Measurements from ENCODE around the gene MYL3.
A peak's percentile ranks its signal among the peaks of the same experiment; 100 is the strongest.
"Not testable (repeated sequence)": the region's sequence is repeated elsewhere in the genome, so short reads cannot be mapped to it uniquely, and the experiment has no call there.

Gene MYL3

DNA sequence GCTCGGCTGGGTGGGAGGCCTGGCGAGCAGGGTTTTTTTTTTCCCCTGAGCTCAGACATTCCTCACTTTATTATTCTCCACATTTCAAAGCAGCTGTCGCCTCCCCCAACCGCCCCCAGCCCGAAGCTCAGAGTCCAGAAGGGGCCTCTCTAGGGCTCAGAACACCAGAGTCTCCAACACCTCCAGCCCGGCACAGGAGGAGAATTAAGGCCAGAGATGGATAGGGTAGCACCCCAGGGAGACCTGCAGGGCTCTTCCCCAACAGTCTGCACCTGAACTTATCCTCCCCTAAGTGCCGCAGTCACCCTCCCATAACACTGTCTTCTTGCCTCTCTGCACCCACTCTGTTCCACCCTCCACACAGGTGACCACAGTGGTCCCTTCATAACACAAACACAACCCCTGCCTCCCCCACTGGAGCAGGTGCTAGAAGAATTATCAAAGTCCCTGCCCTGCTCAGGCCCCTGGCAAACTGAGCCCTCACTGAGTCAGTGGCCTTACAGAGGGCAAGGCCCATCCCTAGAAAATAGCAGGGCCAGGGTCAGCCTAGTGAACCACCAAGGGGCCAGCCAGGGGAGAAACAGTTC is 14.1 kb downstream of the MYL3 start:
- DNase-seq, result no peak

DNA sequence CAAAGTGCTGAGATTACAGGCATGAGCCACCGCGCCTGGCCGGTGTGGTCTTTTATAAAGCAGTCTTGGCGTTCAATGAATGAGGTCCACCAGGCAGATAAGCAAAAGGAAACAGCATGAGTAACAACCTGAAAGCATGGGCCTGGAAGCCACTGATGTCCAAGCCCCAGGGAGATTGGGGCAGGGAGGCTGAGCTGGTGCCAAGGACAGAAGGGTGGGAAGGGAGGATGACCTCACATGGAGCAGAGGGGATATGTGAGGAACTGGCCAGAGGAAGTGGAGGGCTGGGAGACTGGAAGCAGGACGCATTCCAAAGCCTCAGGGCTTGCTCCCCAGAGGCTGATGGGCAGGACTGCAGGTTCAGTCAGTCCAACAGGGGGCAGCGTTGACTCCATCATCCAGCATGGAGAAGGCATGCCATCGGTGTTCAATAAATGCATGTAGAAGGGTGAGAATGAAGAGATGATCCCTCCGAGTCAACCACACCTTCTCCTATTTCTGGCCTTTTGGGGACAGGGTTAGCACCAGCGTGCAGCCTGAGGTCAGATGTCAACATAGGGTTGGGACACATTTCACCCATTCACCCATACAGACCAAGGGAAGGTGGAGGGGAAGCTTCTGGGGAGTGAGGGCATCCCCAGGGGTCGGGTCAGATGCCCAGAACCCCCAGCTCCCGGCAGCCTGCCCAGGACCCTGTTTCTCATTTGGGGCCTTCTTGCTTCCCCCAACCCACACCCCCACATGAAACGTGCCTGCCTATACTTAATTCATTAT is 14.8 kb downstream of the MYL3 start:
- DNase-seq, result peak; percentile 3

DNA sequence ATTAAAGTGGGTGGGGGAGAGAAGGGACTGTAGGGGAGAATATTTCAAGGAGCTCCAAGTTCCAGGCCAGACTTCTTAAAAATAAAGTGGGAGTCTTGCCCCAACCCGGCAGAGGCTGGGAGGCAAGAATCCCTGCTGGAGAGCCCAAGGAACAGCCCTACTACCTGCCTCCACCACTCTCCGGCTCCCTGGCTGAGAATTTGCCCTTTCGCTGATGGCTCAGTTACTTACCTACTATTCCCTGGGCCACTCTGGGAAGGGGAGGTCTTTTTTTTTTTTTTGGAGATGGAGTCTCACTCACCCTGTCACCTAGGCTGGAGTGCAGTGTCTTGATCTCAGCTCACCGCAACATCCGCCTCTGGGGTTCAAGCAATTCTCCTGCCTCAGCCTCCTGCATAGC is 15.5 kb downstream of the MYL3 start:
- no peak for DNase-seq

DNA sequence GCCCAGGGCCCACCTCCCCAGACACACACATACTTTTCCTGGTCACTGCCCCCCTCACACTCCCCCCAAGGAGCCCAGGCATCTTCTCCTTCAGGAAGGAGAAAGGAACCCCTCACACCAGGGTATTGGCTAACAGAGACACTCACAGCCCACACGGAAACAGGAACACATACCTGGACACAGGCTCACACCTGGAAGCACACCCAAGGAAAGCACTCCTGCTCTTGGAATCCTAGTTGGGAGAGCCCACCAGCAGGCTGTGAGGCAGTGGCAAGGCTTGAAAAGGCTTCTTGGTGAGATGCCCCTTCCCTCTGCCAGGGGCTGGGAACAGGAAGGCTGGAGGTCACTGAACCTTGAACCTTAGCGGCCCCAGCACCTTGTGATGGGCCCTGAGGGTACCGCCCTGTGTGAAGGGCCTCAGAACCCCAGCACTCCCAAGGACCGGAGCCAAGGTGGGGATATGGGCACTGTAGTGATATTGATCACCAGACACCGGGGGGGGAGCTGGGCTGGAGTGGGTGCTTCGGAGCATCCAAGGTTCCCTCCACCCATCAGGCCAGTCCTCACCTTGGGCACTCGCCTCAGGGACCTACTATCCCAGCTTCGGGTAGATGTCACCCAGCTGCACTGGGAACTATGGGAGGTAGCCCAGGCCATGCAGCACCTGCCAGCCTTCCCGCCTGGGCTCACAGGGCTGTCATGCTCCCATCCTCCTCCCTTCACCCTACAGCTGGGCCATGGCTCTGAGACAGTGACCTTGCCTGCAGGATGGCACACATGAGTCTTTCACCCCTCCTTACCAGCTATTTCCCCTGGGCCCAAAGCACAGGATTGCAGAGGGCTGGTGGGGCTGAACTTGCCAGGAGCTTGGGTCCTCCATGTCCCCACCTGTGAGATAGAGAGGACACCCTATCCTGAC is 16.4 kb downstream of the MYL3 start:
- no peak for DNase-seq

DNA sequence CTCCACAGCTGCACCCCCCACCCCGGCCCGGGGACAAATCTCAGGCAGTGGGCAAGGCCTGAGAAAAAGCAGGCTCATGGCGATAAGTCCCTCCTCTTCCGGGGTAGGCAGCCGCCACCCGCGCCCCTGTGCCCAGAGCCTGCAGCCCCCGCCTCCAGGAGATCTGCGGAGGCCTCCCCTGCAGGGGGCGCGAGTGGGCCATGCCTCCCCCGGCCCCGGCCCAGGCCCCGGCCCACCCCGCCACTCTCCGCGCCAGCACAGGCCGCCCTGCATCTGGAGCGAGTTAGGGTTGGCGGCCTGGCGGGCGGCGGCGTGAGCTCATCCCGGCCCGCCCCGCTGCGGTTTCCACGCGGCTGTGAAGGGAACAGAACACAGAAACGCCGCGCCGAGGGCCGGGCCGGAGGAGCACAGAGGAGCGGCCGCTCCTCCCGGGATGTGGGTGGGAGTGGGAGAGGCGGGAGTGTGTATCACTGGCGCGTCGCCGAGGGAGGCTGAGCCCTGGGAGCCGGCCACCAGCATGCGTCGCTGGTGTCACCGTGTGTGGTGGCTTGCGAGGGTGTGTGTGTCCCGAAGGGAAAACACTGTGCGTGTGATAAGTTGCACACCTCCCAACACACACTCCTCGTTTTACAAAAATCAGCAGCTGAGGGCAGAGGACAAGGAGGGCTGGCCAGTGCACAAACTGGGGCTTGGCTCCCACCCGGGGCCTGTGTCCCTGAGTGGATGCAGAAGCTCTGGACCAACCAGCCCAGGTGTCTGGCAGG is 17.2 kb downstream of the MYL3 start:
- DNase-seq, result peak; percentile 4

DNA sequence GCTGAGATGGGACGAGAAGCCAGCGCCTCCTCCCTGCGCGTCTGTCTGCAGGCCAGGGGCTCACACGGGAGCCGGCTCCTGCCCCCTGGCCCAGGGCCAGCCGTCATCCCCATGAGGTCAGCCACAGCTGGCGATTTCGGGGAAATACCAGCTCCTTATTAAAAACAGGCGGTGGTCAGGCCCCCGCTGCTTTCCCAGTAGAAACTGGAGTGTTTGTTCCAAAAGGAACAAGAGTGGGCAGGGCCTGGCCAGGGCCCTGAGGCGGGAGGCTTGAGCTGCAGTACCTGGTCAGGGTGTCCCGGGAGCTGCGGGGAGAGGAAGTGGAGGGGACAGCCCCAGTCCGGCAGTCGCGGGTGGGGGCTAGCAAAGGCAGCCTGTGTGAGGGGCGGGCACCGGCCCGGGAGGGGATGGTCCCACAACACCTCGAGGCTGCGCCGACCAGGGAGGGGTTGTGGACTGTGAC is 17.8 kb downstream of the MYL3 start:
- peak; percentile 4 for DNase-seq

DNA sequence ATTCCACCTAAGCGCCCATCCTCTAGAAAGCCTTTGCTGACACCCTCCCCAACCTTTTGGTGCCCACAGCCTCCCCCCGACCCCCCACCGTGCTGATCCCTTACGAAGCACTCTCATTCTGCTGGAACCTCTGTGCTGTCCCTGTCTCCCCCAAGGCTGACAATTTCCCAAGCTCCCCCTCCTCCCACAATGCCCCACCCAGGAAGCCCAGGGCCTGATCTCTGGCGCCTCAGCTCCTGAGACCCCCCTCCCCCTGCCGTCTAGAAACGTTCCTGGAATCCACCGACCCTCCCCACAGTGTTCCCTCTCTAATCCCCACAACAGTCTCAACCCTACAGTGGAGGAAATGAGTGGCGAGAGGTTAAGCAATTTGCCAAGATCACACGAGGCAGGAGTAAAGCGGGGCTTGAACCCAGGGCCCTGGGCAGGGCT is 18.3 kb downstream of the MYL3 start:
- DNase-seq, result no peak

DNA sequence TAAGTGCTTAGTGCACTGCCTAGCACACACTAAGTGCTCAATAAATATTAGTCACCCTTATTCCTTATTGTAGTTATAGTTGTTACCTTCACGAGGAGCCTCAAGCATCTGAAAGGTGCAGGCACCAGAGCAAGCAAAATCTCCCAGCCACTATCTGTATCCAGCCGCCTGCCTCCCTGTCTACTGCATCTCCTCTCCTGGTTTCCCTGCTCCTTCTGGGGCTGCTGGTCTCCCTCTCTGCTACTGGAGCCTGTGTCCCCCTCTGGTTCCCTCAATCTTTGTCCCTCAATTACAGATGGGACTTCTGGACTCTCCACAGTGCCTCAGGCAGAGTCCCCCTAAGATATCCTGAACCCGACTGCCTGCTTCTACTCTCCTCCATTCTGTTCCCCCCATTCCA is 18.8 kb downstream of the MYL3 start:
- no peak for DNase-seq

DNA sequence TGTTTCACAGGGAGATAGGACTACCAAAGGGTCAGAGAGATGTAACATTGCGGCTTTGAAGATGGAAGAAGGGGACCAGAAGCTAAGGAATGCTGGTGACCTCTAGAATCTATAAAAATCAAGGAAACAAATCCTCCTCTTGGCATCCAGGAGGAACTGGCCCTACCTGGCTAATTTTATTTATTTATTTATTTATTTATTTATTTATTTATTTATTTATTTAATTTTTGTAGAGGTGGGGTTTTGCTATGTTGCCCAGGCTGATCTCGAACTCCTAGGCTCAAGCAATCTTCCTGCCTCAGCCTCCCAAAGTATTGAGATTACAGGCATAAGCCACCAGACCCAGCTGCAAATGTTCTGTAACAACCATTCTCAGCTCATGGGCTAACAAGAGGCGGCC is 19.7 kb downstream of the MYL3 start:
- DNase-seq, result no peak

DNA sequence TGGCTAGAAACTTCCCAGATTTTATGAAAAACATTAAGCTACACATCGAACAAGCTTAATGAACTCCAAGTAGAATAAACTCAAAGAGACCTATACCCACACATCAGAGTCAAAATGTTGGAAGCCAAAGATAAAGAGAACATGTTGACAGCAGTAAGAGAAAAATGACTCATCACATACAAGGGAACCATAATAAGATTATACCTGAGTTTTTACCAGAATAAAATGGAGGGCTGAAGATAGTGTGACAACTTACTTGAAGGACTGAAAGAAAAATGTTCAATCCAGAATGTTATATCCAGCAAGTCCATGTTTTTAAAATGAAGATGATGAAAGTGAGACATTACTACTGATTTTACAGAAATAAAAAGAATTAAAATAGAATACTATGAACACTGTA is 22.8 kb downstream of the MYL3 start:
- no peak for DNase-seq

DNA sequence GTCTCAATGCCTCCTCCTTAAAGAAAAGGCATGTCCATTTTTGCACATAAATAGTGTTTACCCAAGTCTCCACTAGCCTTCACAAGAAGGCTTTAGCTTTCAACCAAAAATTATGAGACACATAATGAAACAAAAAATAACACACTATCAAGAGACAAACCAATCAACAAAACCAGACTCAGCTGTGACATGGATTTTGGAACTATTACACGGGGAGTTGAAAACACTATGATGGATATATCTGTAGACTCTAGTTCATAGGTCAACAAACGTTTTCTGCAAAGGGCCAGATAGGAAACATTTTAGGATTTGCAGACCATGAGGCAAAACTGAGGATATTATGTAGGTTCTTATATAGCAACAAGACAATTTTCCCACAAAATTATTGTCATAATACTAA is 24.9 kb downstream of the MYL3 start:
- DNase-seq, result no peak

DNA sequence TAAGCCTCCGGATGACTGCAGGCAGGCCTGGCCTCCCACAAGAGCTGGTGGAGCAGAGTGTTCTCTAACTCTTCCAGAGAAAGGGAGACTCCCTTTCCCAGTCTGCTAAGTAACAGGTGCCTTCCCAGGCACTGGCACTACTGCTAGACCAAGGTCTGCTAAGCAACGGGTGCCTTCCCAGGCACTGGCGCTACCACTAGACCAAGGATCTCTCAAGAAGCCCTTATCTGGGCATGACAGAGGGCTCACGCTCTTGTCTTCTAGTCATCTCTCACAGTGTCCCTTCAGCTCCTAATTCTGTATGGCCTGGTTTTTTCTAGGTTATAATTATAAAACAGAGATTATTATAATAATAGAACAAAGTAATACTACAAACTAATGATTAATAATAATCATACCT is 27.8 kb downstream of the MYL3 start:
- no peak for DNase-seq

DNA sequence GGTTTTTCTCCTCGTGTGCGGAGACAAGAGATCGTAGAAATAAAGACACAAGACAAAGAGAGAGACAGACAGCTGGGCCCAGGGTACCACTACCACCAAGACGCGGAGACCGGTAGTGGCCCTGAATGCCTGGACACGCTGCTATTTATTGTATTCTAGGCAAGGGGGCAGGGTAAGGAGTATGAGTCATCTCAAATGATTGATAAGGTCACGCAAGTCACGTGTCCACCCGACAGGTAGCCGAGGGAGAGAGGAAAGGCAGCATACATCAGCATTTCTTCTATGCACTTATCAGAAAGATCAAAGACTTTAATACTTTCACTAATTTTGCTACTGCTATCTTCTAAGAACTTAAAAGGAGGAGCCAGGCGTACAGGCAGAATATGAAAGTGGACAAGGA is 28.2 kb downstream of the MYL3 start:
- DNase-seq, result no peak

DNA sequence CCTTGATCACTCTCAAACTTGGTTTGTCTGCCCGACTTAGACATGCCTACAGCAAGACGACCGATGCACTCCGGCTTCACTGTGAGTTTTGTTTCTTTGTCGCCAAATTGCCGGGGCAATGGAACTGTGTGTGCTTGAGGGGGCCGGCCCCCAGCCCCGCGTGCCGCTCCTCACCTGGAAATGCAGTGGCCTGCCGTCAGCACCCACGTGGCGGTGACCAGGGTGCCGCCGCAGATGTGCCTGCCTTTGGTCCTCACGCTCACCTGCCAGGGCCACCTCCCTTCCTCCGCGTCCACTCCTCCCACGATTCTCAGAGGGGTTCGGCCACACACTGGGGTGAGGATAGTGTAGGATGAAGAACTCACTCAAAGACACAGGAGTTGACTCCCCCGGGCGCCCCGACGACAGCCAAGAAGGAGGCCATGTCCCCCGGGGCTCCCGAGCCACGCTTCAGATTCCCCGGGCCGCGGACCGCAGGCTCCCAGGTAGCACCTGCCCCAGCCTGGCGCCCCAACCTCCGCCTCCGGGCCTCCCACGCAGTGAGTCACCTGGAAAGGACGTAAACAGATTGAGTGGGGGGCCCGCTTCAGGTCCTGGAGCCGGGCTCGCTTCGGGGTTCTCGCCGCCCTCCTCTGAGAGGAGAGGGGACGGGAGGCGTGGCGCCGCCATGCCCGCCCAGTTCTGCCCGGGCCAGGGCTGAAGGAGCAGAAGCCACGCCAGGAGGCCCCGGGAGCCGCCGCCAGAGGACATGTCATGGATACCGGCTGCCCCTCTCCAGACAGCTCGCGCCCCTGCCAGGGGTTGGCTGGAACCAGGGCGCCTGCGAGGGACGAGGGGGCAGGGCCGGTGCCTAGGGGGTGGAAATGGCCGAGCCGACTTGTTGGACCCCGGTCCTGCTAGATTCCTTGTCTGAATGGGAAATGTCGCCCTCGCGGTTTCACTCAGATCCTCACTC is 29.6 kb downstream of the MYL3 start:
- no peak for DNase-seq

DNA sequence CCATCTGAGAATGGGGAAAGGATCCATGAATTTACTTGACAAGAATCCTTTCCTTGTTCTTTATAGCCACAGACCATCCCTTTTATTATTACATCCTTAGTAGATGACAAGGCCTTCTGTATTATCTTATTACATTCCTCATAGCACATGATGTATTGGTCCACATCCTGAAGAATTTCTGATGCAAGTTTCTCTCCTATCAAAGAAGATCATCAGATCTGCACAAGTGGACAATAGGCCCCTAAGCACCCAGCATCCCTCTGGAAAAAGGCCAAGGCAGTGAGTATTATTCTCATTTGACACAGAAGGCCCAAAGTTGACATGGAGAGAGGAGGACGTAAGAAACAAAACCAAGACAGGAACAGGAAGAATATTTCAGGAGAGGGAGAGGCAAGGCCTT is 31.4 kb downstream of the MYL3 start:
- DNase-seq, result no peak

DNA sequence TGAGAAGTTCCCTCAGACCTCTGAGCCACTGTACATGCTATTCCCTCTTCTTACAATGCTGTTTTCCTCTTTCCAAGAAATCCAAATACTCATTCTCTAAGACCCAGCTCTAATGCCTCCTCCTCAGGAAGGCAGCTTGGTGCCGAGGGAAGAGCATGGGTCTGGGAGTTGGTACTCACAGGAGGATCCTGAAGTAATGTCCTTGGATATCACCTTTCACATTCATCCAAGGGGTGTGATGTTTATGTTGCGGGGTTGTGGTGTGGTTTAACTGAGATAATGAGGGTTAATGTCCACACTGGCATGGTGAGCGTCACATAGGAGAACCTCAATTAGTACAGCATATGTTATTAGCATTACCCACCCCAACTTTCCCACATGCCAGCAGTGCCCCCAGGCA is 31.9 kb downstream of the MYL3 start:
- no peak for DNase-seq

DNA sequence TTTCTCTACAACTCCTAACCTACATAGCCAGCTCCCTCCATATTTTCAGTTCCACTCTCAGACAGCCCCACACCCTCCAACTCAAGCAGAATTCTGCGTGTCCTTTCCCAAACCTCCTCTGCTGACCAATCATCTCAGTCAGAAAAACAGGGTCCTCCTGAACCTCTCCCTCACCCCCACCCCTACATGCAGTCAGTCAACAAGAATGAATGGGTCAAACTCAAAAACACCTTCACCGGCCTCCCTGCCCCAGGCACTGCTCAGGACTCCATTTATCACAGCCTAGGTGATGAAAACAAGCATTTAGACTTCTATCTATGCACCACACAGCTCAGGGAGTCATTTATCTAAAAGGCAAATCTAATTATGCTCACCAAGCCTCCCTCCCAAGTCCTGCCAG is 32.4 kb downstream of the MYL3 start:
- DNase-seq, result no peak

DNA sequence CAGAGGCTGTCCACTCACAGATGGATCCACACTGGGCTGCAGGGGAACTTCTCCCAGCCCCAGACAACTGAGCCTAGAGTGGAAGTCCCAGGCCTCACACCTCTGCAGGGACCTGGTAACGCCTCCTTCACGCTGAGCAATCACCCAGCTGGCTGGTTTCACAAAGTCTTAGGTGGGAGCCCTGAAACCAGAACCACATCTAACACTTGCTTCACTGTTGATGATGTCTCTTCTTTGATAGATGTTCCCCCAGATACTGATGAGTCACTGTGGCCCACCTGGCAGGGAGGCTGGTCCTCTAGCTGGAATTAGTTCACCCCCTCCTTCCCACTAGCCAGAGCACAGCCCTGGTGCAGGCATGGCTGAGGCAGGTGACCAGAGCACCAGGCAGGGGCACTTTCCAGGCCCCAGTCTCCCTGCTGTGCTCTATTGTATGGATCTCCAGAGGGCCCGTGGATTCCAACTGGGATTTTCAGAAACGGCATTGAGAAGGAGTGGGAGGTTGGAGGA is 33.5 kb downstream of the MYL3 start:
- DNase-seq, result no peak

DNA sequence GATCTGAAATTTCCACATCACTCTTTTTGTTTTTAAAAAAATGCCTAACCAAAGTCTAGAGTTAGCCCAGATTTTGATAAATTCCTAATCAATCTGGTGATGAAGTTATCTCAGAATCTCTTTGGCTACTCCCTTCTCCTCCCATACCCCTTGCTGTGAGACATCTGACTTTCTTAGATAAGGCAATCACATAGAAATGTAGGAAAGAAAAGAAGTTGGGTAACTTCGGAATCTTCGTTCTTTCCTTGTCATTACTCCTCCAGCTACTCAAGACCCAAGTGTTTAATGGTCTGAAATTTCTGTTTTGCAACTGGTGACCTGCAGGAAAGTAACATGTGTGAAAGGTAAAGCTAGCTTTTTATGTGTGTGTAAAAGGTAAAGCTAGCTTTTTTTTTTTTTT is 37.8 kb downstream of the MYL3 start:
- DNase-seq, result no peak

DNA sequence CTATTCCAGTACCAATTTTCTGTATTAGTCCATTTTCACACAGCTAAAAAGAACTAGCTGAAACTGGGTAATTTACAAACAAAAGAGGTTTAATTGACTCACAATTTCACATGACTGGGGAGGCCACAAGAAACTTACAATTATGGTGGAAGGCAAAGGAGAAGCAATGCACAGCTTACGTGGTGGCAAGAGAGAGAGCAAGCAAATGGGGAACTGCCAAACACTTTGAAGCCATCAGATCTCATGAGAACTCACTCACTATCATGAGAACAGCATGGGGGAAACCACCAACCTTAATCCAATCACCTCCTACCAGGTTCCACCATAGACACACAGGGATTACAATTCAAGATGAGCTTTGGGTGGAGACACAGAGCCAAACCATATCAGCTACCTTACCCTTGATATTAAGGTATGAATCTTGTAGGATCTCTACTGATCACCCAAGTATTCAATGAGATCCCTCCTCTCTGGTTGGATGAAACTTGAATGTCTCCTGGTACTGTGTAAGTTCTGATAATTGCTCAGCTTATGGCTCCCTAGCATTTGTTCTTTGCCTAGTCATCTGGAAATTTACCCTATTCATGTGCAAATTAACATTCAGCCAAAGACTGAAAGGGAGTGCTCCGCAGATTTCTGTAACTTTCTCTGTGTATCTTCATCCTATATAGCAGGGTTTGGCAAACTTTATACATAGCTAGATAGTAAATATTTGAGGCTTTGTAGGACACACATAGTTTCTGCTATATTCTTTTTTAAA is 38.9 kb downstream of the MYL3 start:
- DNase-seq, result no peak

DNA sequence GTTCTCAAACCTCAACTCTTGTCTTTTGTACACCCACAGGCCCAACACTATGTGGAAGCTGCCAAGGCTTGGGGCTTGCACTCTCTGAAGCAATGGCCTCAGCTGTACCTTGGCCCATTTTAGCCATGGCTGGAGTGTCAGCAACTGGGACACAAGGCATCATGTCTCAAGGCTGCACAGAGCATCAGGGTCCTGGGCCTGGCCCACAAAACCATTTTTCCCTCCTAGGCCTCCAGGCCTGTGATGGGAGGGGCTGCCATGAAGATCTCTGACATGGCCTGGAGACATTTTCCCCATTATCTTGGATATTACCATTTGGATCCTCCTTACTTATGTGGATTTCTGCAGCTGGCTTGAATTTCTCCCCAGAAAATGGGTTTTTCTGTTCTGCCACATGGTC is 39.9 kb downstream of the MYL3 start:
- DNase-seq, result not testable (repeated sequence)

Data from kidney glomerular epithelial cell (primary cell).